ENCODE measurements around the gene EHHADH.
A peak's percentile ranks its signal among the peaks of the same experiment; 100 is the strongest.
"Not testable (repeated sequence)": the region's sequence is repeated elsewhere in the genome, so short reads cannot be mapped to it uniquely, and the experiment has no call there.

The EHHADH gene

DNA sequence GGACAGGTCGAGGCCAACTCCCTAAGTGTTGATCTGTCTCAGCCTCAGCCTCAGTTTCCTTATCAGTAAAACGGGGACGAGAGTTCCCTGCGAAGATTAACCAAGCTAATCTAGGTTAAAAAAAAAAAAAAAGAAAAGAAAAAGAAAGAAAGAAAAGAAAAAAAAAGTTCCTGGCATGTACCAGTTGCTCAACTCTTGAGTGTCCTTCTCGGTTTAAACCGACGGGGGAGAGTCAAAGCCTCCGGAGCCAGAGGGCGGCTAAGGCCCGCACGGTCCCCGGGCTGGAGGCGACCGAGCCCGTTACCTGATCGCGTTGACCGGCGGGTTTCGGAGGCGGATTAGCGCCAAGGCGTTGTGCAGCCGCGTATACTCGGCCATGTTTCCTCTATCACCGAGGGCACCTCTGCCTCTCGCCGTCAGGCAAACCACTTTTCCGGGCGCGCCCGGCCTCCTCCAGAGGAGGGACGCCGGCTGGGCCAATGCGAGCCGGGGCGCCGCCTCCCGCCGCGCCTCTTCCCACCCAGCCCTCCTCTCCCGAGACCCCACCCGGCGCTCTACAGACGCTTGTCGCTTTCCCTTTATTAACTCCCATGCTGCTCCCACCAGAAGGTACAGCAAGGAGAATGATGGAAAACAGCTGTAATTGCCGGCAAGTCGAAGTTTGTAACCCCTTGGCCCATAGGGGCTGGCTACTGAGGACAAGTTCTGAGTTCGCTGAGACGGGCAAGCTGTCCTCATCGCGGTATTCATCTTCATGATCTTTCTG, at the start of gene EHHADH:
TSS of gene EHHADH (minus strand) at position 405 of the 766 bp plus-strand sequence. CDS start at position 378, 27 bp downstream.
- DNase-seq: peak; percentile 56

DNA sequence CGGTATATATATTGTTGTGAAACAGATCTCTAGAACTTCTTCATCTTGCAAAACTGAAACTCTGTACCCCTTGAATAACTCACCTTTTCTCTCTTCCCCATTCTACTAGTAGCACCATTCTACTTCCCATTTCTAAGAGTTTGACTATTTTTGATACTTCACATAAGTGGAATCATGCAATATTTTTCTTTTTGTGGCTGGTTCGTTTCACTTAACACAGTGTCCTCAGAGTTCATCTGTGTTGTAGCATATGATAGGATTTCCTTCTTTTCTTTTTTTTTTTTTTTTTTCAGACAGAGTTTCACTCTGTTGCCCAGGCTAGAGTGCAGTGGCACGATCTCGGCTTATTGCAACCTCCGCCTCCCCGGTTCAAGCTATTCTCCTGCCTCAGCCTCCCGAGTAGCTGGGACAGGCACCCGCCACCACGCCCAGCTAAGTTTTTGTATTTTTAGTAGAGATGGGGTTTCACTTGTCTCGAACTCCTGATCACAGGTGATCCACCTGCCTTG, 46.1 kb upstream of the EHHADH start:
- DNase-seq: not testable (repeated sequence)

DNA sequence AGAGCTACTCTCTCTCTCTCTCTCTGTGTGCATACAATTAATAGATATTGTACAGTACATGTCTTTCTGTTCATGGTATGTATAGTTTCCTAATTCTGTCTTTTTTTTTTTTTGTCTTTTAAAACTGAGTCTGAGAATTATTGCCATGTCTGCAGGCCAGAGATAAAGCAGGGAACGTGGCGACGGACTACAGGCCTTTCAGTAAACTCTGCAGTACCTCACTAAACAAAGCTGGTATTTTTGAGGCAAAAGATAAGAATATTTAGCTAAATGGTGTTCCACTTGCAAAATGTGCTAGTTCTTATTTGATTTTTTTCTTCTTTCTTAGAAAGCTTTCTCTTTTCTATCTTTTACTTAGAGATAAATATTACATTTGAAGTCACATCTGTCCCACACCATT, 44.0 kb upstream of the EHHADH start:
- no peak for DNase-seq

DNA sequence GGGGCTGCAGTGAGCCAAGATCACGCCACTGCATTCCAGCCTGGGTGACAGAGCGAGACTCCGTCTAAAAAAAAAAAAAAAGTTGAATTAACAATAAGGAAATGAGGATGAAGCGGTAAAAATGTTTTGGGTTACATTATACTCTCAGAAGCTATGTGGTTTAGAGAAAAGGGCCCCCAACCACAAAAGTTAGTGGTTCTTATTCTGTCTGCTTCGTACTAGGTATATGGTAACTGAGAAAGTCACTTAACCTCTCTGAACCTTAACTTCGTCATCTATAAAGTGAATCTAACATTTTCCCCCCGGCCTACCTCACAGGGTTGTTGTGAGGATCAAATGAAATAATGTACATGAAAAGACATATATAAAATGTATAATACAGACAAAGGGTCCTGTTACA, 38.4 kb upstream of the EHHADH start:
- DNase-seq: no peak

DNA sequence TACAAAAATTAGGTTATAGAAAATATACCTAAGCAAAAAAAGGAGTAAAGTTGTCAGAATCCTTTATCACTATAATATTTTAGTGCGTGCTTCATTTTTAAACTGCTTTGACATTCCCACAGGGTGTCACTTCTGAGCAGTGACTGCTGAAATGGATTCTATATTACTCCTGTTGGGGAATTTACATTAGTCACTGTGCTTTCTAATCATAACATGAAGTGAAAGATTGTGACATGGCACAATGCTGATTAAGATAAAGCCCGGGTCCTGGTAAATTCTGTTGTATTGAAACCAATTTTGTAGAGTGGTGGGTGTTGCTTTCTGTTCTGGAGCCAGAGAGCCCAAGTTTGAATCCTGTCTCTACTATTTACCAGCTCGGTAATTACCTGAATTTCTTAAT, 36.4 kb upstream of the EHHADH start:
- DNase-seq: no peak

DNA sequence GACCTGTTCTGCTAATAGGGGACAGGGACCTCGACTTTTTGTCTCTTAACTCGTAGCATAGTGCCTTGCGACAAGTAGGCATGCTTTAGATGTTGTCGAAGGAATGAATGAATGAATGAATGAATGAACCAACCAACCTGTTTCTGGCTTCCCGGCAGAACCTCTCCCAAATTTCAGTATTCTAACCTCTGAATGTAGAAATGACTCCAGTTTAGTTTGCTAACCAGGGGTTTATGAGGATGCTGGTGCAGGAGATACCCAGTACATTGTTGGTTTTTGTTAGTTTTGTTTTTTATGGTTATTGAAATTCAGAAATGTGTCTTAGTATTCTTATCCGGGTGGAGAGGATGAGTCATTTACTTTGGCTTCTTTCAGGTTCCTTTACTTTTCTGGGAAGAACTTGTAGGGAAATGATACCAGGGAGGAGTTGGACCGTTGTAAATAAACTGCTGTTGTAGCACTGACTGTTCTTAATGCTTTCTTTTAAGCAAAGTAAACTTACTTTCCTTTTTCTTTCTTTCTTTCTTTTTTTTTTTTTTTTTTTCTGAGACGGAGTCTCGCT, 29.6 kb upstream of the EHHADH start:
- DNase-seq: peak; percentile 2

DNA sequence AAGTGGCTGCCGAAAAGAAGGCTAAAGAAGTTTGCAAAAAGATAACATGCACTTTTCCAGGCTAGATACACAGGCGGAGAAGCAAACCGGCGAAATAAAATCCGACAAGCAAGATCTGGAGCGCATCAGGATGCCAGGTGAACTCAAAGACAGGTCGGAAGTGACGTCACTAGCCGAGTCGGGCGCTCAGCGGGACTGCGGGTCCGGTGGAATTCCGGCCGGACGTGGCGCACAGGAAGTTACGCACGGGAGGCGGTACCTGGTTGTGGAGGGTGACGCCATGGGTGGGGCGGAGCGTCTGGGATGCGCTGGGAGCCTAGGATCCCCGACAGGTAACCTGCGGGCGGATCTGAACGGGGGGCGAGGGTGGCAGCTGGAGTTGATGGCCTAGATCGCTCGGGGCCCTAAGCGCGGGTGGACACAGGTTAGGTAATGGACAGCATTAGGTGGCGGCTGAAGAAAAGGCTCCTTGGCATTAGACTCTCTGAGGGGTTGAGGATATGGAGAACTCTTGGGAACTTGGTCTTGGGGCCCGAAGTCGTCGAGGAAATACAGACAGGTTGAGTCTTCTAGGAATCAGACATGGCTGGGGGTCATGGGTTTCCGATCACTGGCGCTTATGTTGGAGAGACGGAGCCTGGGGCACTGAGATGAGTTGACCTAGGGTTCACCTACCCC, 29.0 kb upstream of the EHHADH start:
- DNase-seq: peak; percentile 92

DNA sequence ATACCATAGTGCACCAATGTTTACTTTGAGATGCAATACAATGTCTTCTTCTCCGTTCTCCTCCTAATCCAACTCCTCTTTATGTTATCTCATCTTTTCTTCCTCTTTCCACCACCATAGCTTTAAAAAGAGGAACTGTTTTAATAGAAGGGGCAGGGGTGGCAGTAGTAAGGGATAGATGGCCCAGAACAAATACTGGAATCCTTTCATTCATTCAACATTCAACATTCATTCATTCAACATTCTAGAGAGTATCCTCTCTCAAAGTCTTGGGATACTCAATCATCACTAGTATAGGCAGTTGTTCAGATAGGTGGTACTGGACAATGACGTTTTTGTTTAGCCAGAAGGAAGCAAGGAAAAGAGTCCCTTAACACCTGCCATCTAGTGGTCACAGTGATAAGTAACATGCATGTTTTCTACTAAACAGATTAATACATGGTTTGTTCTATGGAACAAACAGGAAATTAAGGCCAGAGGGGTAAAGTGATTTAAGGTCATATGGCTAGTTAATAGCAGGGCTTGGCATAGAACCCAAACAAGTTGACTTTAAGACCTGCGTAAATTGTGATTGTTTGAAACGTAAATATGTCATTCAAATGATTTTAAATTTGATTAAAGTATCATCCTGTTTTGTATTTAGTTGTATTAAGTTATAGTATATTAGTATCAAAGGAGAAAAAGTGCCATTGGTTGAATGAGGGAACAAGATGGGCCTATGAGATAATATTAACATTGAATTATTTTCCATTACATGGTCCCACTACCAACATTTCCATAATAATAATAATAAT, 26.9 kb upstream of the EHHADH start:
- peak; percentile 69 for DNase-seq

DNA sequence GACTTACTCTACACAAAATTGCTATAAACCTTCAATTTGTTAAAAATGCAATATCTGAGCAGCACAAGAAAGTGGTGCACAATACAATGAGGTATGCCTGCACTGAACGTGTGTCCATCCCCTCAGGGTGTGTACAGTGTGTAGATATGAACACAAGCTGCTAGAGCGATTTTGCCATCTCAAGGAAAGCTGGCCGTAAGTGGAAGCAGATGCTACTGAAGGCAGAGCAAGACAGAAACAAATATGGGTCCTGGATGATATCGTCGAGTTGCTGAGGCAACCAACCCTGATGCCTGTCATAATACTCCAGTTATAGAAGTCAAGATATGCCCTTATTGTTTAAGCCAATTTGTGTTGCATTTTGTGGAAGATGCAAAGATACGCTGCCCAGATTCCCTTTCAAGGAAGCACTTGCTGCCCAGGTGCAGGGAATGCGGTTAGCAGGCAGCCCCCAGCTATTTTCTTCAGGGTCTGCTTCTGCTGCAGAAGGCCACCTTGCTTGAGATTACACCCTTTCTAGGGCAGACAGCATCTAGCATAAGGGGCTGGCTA, 25.8 kb upstream of the EHHADH start:
- no peak for DNase-seq

DNA sequence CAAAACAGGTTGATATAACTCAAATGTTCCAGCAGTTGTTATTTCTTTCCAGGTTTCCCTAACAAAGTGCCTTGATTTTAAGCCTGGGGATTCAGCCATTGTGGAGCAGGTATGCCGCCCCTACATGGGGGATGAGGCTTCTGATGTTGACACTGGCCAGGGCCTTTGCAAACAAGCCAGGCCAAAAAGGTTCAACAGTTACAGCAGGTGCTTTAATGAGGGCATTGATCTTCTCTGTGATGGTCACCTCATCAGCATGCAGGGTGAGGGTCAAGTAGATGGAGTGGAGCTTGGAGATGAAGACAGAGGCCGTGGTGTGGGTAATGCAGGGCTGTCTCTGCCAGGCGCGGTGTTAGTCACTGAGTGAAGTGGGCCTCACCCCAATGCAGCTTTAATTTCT, 22.6 kb upstream of the EHHADH start:
- DNase-seq: no peak

DNA sequence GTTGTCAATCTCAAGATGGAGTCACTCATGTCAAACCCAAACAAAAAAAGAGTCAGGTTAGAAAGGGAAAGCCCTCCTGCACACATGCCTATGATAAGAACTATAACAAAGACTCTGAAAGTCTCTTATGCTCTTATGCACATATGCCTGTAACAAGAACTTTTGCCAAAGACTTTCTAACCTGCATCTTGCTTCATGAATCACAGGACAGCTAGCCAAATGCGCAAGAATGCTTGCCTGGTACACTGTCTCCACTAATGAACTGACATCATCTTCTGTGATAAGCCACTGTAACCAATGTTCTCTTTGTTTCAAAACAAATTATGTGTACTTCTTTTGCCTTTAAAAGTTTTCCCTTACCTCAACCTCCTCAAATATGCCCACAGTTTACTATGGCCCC, 18.2 kb upstream of the EHHADH start:
- DNase-seq: no peak

DNA sequence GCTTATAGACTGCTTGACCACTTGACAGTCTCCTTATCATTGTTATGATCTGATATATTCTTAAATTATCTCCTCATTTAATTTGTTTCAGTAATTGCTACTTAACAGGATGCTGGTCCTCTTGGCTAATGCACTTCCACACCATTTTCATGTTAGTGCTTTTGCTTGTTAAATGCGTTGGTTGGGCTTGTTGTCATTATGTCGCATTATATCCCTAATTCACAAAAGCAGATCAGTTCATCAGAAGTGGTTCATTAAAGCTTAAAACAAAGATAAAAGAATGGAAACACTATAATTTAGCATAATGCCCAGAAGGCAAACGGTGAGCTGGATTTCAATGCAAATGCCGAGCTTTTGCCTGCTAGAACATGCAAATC, 17.1 kb upstream of the EHHADH start:
- no peak for DNase-seq

DNA sequence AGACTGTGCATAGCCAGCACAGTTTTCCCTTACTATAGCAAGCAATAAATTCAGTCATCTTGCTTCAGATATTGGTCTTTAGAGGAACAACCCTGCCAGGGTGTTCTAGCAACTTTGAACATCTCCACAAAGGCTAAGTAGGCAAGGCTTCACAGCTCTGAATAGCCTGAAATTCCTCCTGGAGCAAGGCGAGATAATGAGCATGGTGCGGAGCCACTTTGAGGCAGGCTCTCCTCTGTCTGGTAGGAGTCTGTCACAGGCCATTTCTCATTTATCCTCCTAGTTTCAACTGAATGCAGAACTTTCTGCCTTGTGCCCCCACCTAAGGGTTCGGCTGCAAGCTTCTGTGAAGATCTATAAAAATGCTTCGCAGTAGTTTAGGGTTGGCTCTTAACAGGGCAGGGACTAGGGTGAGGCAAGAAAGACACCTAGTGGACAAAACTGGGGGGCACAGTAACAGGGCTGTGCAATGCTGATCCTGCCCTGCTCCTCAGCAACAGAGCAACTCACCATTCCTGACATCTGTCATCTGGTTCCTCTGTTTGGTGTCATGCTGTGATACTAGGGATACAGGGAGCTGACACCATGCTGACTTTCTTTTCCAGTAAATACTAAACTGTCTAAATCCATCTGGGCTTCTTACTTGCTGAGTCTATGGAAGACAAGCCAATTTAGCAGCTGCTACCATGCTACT, 16.6 kb upstream of the EHHADH start:
- peak; percentile 2 for DNase-seq

DNA sequence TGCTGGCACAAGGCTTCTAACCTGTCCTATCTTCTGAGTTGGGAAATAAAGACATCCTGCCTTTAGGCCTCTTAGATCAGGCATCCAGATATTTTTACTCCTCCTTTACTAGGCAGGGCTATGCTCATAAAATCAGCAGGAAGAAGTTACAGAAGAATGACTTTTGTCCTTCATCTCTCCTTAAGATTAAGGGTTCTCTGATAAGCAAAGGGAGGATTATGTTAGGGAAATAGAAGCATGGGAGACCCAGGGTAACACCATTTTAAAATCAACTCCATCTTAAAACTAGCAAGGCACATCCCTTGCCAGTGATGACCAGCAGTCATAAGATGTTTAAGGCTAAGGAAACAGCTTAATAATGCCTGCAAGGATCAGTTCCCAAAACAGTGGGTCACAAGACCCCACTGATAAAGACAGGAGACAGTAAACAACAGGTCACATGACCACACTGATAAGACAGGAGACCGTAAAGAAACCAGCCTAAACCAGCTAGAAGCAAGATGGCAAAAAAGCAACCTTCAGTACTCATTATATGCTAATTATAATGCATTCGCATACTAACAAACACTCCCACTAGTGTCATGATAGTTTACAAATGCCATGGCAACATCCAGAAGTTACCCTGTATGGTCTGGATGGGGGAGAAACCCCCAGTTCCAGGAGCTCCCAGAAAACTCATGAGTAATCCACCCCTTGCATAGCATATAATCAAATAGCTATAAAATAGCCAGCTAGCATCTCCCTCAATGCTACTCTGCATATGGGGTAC, 14.5 kb upstream of the EHHADH start:
- DNase-seq: no peak

DNA sequence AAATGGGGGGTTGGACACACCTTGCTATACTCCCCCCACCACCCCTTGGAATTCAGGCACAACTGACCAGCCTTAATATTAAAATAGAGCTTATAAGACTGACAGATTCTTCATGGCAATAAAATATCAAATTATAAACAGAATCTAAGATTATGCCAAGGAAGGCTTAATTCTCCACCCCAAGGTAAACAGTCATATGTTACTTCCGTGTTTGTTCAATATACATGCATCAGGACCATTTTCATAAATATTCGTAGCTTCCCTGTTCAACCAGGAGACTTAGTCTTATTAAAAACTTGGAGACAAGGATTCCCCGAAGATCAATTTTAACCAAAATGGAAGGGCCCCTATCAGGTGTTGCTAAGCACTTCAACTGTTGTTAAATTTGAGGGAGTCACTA, 13.3 kb upstream of the EHHADH start:
- DNase-seq: no peak

DNA sequence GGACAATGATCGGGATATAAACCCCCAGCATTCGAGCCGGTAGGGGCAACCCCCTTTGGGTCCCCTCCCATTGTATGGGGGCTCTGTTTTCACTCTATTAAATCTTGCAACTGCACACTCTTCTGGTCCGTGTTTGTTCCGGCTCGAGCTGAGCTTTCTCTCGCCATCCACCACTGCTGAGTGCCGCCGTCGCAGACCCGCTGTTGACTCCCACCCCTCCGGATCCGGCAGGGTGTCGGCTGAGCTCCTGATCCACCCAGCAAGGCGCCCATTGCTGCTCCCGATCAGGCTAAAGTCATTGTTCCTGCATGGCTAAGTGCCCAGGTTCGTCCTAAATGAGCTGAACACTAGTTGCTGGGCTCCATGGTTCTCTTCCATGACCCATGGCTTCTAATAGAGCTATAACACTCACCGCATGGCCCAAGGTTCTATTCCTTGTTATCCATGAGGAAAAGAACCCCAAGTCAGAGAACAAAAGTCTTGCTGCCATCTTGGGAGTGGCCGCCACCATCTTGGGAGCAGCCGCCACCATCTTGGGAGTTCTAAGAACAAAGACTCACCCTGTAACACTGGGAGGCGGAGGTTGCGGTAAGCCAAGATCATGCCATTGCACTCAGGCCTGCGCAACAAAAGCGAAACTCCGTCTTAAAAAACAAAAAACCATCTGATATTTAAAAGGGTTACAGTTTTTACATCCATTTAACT, 11.2 kb upstream of the EHHADH start:
- no peak for DNase-seq

DNA sequence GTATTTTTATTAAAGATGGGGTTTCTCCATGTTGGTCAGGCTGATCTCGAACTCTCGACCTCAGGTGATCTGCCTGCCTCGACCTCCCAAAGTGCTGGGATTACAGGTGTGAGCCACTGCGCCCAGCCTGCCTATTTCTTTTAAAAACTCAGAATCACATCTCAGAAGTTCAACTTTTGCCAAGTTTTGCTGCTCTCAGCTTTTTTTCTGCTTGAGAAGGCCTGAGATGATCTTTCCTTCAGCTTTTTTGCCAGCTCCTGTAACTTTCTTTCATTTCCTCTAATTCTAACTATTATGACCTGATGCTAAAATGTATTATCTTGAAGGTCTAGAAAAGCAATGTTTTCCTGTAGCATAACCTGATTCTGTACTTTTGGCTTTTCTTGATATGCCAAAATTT, 9.6 kb upstream of the EHHADH start:
- DNase-seq: no peak

DNA sequence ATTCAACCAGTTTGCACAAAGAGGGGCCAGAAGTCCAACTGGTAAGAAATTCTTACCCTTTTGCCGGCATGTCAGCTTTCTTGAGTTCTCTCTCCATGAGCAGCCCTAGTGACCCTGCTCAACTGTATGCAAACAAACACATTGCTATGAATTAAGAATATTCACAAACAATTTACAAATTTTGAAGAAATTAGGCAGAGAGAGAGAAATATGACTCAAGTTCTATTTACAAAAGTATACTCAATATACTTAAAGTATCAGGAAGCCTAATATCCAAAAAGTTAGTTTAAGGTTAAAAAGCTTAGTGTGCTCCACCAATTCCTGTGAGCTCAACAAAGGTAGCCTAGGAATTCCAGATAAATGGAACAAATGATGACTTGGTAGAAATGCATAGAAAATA, 3.5 kb upstream of the EHHADH start:
- DNase-seq: no peak

DNA sequence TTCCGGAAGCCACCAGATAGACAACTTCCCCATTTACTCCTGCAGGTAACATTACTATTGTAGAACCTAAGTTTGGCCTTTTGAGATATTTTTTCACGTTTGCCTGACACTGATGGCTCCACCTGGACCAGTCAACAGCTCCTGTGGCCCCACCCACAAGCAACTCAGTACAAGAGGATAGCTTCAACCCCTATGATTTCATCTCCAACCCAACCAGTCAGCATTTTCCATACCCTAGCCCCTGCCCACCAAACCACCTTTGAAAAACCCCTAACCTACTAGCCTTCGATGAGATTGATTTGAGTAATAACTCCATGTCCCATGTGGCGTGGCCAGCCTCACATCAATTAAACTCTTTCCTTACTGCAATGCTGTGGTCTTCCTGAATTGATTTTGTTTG, 950 bp upstream of the EHHADH start:
- DNase-seq: no peak

DNA sequence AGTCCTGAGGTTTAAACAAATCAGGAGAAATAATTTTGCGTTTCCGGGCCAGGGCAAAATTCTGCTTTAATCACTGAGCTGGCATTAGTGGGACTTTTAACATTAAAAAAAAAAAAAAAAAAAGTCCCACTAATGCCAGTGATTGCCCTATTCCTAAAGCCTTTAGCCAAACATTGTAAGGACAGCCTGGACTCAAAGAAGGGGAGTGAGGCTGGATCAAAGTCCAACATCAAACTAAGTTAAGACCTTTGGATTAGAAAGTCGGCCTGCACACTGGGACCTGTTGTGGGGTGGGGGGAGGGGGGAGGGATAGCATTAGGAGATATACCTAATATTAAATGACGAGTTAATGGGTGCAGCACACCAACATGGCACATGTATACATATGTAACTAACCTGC, 716 bp downstream of the EHHADH start:
- not testable (repeated sequence) for DNase-seq

DNA sequence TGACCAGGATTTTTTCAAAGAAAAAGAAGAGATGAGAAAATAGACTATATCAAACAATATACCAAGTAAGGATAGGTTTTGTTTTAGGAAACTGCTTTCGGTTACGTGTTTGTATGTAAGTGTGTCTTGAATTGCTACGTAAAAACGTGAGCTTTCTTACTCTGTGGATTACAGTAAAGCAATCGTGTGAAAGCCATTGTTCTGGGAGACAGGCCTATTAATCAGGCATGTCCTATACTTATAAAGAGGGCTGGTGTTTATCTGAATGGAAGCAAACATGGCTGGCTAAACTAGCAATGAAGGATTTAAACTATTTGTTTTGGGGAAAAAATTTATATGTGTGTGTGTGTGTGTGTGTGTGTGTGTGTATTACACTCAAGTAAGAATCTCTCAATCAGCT, 2.6 kb downstream of the EHHADH start:
- DNase-seq: no peak
